GM23338 (cell line): ENCODE results near the gene TCHHL1. TPM values are rescaled to one million over a fixed set of nuclear protein-coding genes. Genes with fewer than 3 reads are reported as not detected.

ENCODE experiments used
- ATAC-seq: fragments of 200-7000 bp; cut with Tn5 transposase; 3 replicates; pipeline ENCODE4 v1.9.1; 2020
- DNase-seq: peaks from one replicate; pipeline ENCODE4 v3.0.0-alpha.2; 2015; ENCODE audit warnings: low spot score
- H2AFZ ChIP-seq: fragments of 200-600 bp; sonication (generic); 2 replicates; pipeline ENCODE4 v1.8.0; 2016; ENCODE audit warnings: antibody characterized with exemption, mild to moderate bottlenecking, moderate library complexity
- H3F3A ChIP-seq: fragments of 200-600 bp; sonication (generic); replicated peaks from 2 replicates; pipeline ENCODE4 v1.8.0; 2017; ENCODE audit warnings: antibody characterized with exemption, mixed run types, low read depth
- H3K27ac ChIP-seq: fragments of 200-600 bp; sonication (generic); 2 replicates; pipeline ENCODE4 v1.6.1; 2016; ENCODE audit warnings: low read depth
- H3K27me3 ChIP-seq: fragments of 200-600 bp; sonication (generic); 2 replicates; pipeline ENCODE4 v1.8.0; 2016; ENCODE audit warnings: mild to moderate bottlenecking, mixed run types, moderate library complexity; ENCODE audit not compliant: insufficient read depth
- H3K36me3 ChIP-seq: fragments of 200-600 bp; sonication (generic); 2 replicates; pipeline ENCODE4 v1.8.0; 2016; ENCODE audit warnings: mild to moderate bottlenecking; ENCODE audit not compliant: insufficient read depth
- H3K4me1 ChIP-seq: fragments of 200-600 bp; sonication (generic); 2 replicates; pipeline ENCODE4 v1.8.0; 2016; ENCODE audit warnings: mild to moderate bottlenecking, moderate library complexity; ENCODE audit not compliant: insufficient read depth
- H3K4me2 ChIP-seq: fragments of 200-600 bp; sonication (generic); 2 replicates; pipeline ENCODE4 v1.7.1; 2017; ENCODE audit warnings: mixed run types
- H3K4me3 ChIP-seq: fragments of 200-600 bp; sonication (generic); 2 replicates; pipeline ENCODE4 v1.6.1; 2016; ENCODE audit warnings: mixed run types
- H3K79me2 ChIP-seq: fragments of 200-600 bp; sonication (generic); replicated peaks from 2 replicates; pipeline ENCODE4 v1.8.0; 2017; ENCODE audit warnings: mild to moderate bottlenecking; ENCODE audit not compliant: insufficient read depth
- H3K9me2 ChIP-seq: fragments of 200-600 bp; sonication (generic); 2 replicates; pipeline ENCODE4 v1.8.0; 2017; ENCODE audit not compliant: insufficient read depth
- H4K20me1 ChIP-seq: fragments of 200-600 bp; sonication (generic); replicated peaks from 2 replicates; pipeline ENCODE4 v1.8.0; 2017; ENCODE audit warnings: mild to moderate bottlenecking; ENCODE audit not compliant: insufficient read depth
- H3K27ac Mint-ChIP-seq: 2 replicates; pipeline ENCODE4 v1.8.0; 2020; ENCODE audit warnings: inconsistent platforms, mild to moderate bottlenecking, moderate library complexity, mixed read lengths
- H3K27me3 Mint-ChIP-seq: 3 replicates; pipeline ENCODE4 v1.8.0; 2022; ENCODE audit warnings: low read depth, mild to moderate bottlenecking, moderate library complexity, mixed read lengths, inconsistent platforms; ENCODE audit not compliant: insufficient read depth, poor library complexity
- H3K36me3 Mint-ChIP-seq: 3 replicates; pipeline ENCODE4 v1.8.0; 2021; ENCODE audit warnings: low read depth, mild to moderate bottlenecking, inconsistent platforms, moderate library complexity, mixed read lengths
- H3K4me1 Mint-ChIP-seq: 3 replicates; pipeline ENCODE4 v1.8.0; 2020; ENCODE audit warnings: mild to moderate bottlenecking, inconsistent platforms, mixed read lengths
- H3K4me3 Mint-ChIP-seq: 3 replicates; pipeline ENCODE4 v1.8.0; 2021; ENCODE audit warnings: moderate library complexity, mild to moderate bottlenecking, inconsistent platforms, mixed read lengths
- H3K9me3 Mint-ChIP-seq: 3 replicates; pipeline ENCODE4 v1.8.0; 2020; ENCODE audit warnings: moderate library complexity, mild to moderate bottlenecking, inconsistent platforms, mixed read lengths
- CREB1 ChIP-seq: fragments of 250-450 bp; sonication (Bioruptor Pico); IDR thresholded peaks from 2 replicates; pipeline ENCODE4 v1.5.0; 2020; ENCODE audit warnings: low read depth, mild to moderate bottlenecking, moderate library complexity
- CTCF ChIP-seq, 2 experiments: fragments of 200-600 bp in 1 of 2; sonication (generic) in 1 of 2; conservative IDR thresholded peaks; 2 replicates each; pipeline versions ENCODE4 v1.5.1 to v1.6.1; 2016 to 2017; ENCODE audit warnings: antibody characterized with exemption in 2 of 2, low read depth in 2 of 2, mild to moderate bottlenecking in 2 of 2, moderate library complexity in 1 of 2
- ETS1 ChIP-seq: IDR thresholded peaks from 2 replicates; pipeline ENCODE4 v1.6.1; 2016; ENCODE audit warnings: antibody characterized with exemption
- EZH2 ChIP-seq: fragments of 200-600 bp; sonication (generic); IDR thresholded peaks from one replicate; pipeline ENCODE4 v1.8.0; 2017; ENCODE audit warnings: antibody characterized with exemption, mild to moderate bottlenecking, low read depth; ENCODE audit not compliant: unreplicated experiment
- EZH2phosphoT487 ChIP-seq: fragments of 200-600 bp; sonication (generic); IDR thresholded peaks from one replicate; pipeline ENCODE4 v1.8.1; 2018; ENCODE audit warnings: antibody characterized with exemption; ENCODE audit not compliant: unreplicated experiment
- JUNB ChIP-seq: IDR thresholded peaks from one replicate; pipeline ENCODE4 v1.6.1; 2016; ENCODE audit warnings: antibody characterized with exemption; ENCODE audit not compliant: unreplicated experiment
- NANOG ChIP-seq: IDR thresholded peaks from 2 replicates; pipeline ENCODE4 v1.6.1; 2016; ENCODE audit warnings: antibody characterized with exemption, borderline replicate concordance
- POLR2AphosphoS5 ChIP-seq: IDR thresholded peaks from 2 replicates; pipeline ENCODE4 v1.6.1; 2016; ENCODE audit warnings: antibody characterized with exemption, low read depth
- REST ChIP-seq: IDR thresholded peaks from one replicate; pipeline ENCODE4 v1.6.1; 2018; ENCODE audit warnings: antibody characterized with exemption; ENCODE audit not compliant: unreplicated experiment
- STAT1 ChIP-seq: IDR thresholded peaks from one replicate; pipeline ENCODE4 v1.6.1; 2016; ENCODE audit warnings: antibody characterized with exemption; ENCODE audit not compliant: unreplicated experiment
- ZNF114 ChIP-seq: fragments of 250-450 bp; sonication (Bioruptor Pico); IDR thresholded peaks from 2 replicates; pipeline ENCODE4 v1.5.0; 2020; ENCODE audit warnings: mild to moderate bottlenecking, moderate library complexity
- ZNF331 ChIP-seq: fragments of 250-450 bp; sonication (Bioruptor Pico); IDR thresholded peaks from 2 replicates; pipeline ENCODE4 v1.5.0; 2020; ENCODE audit warnings: low read depth, mild to moderate bottlenecking, moderate library complexity
- ZNF462 ChIP-seq: fragments of 250-450 bp; sonication (Bioruptor Pico); IDR thresholded peaks from 2 replicates; pipeline ENCODE4 v1.5.0; 2020; ENCODE audit warnings: mild to moderate bottlenecking, moderate library complexity
- polyA plus RNA-seq: library from polyadenylated mRNA; unstranded; fragments of >200 nt; fragmentation: Nextera tagmentation; extraction: Ambion mirVana; gene quantifications from 2 replicates; pipeline ENCODE4 v1.2.1, GENCODE V29; 2016
- total RNA-seq: library from RNA; depleted of rRNA; stranded (reverse); fragments of >200 nt; shearing (Covaris generic); gene quantifications from 2 replicates; pipeline ENCODE4 v1.2.3, GENCODE V29; 2014

TCHHL1 gene
- total and polyA plus RNA-seq, 2 experiments from 2014 or later, result not detected

- no peak overlapping the region for H3K4me2 ChIP-seq
- H3K27me3 ChIP-seq, result peaks cover 49% of the 10 kb centered on the region
- Mint-ChIP-seq H3K27ac (no peak overlapping the region), H3K4me3 (no peak overlapping the region), H3K36me3 (no peaks in the 10 kb centered on the region), H3K27me3 (no peaks in the 10 kb centered on the region), H3K4me1 (no peaks in the 10 kb centered on the region), H3K9me3 (no peaks in the 10 kb centered on the region)
- DNase-seq (no peak), ATAC-seq (no peak)
- H3K79me2 ChIP-seq, result no peaks in the 10 kb centered on the region
- 0 out of 2 replicates have a peak, but pooled peaks cover 4% of the 10 kb centered on the region for H3K4me1 ChIP-seq
- no peaks in the 10 kb centered on the region for H3K36me3 ChIP-seq
- H2AFZ ChIP-seq, result no peak overlapping the region
- H3K9me2 ChIP-seq, result 0 out of 2 replicates have a peak, but pooled peaks cover 3% of the 10 kb centered on the region
- no peaks in the 10 kb centered on the region for H3F3A ChIP-seq
- no peak overlapping the region for H3K27ac ChIP-seq
- H3K4me3 ChIP-seq, result no peak overlapping the region
- TF ChIP-seq CREB1 (CRISPR knock-in tag), result no peak
- TF ChIP-seq ETS1, result no peak
- no peak for TF ChIP-seq ZNF114 (CRISPR knock-in tag)
- TF ChIP-seq ZNF331 (CRISPR knock-in tag), result no peak
- TF ChIP-seq EZH2, result no peak
- no peak for TF ChIP-seq CTCF (conservative IDR thresholded peaks at IDR 0.05; ENCODE audit: low read depth in 2 of 2)
- no peak for TF ChIP-seq ZNF462 (CRISPR knock-in tag)
- no peak for TF ChIP-seq POLR2AphosphoS5
- no peak for TF ChIP-seq NANOG
- no peak for TF ChIP-seq JUNB
- no peak for TF ChIP-seq REST
- no peak for TF ChIP-seq STAT1
- no peak for TF ChIP-seq EZH2phosphoT487
- no peaks in the 10 kb centered on the region for H4K20me1 ChIP-seq
Measured at GRCh38 chr1:152118915-152119314, 30.1 kb upstream of the TCHHL1 start.
